Smooth muscle cell of bladder (primary cell): Measurements from ENCODE around the gene SNAP29. TPM values are rescaled to one million over a fixed set of nuclear protein-coding genes. Genes with fewer than 3 reads are reported as not detected.

Source experiments
- total RNA-seq: library from RNA; depleted of rRNA; stranded (reverse); fragments of >200 nt; gene quantifications from 2 replicates; pipeline ENCODE4 v1.2.3, GENCODE V29; 2014

The SNAP29 gene
- 6.4 and 7.0 TPM in 2 replicates for total RNA-seq

GRCh38 chr22:20858615-20859416 is at the start of gene SNAP29, which contains the start of gene PI4KA:
SNAP29 (plus strand) TSS chr22:20859007; CDS start chr22:20859111, 104 bp downstream.
PI4KA (minus strand) TSS chr22:20858811; CDS start chr22:20858725, 86 bp downstream.

GRCh38 chr22:20916916-20917810 is 58.4 kb downstream of the SNAP29 start, which contains the start of gene CRKL:
CRKL (plus strand) TSS chr22:20917407; CDS start chr22:20917935, 528 bp downstream.

Other genes starting within 250 kb of the SNAP29 start
- gene SERPIND1, start 84.9 kb upstream of the SNAP29 start, total RNA-seq, result 0.14 TPM in 1 of 2 replicates, not detected in the other
- 27.3 and 33.8 TPM in 2 replicates for gene PI4KA, start 196 bp upstream of the SNAP29 start, total RNA-seq
- 29.4 and 38.9 TPM in 2 replicates for gene CRKL, start 58.4 kb downstream of the SNAP29 start, total RNA-seq
- 0.57 and 1.3 TPM in 2 replicates for gene AIFM3, start 108.2 kb downstream of the SNAP29 start, total RNA-seq
- gene LZTR1, start 123.3 kb downstream of the SNAP29 start, total RNA-seq, result 38.7 and 54.8 TPM in 2 replicates
- gene THAP7, start 143.1 kb downstream of the SNAP29 start, total RNA-seq, result 18.9 and 24.7 TPM in 2 replicates
- 2.6 and 2.8 TPM in 2 replicates for gene P2RX6, start 156.2 kb downstream of the SNAP29 start, total RNA-seq
- gene SLC7A4, start 173.6 kb downstream of the SNAP29 start, total RNA-seq, result 0.14 and 0.28 TPM in 2 replicates
- not detected in 2 replicates for gene LRRC74B, start 186.9 kb downstream of the SNAP29 start, total RNA-seq